Mononuclear cell (primary cell): ENCODE measurements around the gene PTX4. TPM values are rescaled to one million over a fixed set of nuclear protein-coding genes. Genes with fewer than 3 reads are reported as not detected.

Experiments
- H3K27me3 ChIP-seq: 2 replicates; pipeline ENCODE4 v1.6.0; 2011; ENCODE audit warnings: low read length, control low read depth; ENCODE audit not compliant: insufficient read depth
- H3K4me1 ChIP-seq: 2 replicates; pipeline ENCODE4 v1.5.1; 2011; ENCODE audit warnings: mild to moderate bottlenecking, low read length, control low read depth; ENCODE audit not compliant: insufficient read depth
- H3K4me3 ChIP-seq: 2 replicates; pipeline ENCODE4 v1.5.1; 2011; ENCODE audit warnings: mild to moderate bottlenecking, low read length, moderate library complexity
- H3K9me3 ChIP-seq: 2 replicates; pipeline ENCODE4 v1.5.1; 2011; ENCODE audit warnings: low read depth, mild to moderate bottlenecking, control low read depth, low read length
- total RNA-seq: library from RNA; depleted of rRNA; stranded (reverse); fragments of >200 nt; gene quantifications from one replicate; pipeline ENCODE4 v1.2.3, GENCODE V29; 2012

The PTX4 gene
- total RNA-seq, 1 donor: not detected

- Histone ChIP-seq H3K9me3 (no peaks in the 10 kb centered on the region), H3K4me3 (no peak overlapping the region), H3K4me1 (peaks cover 5% of the 10 kb centered on the region), H3K27me3 (no peaks in the 10 kb centered on the region)
These were observed 33.3 kb downstream of the PTX4 start for GRCh38 chr16:1455190-1456171.

GRCh38 chr16:1454561-1454960 lies 34.2 kb downstream of the PTX4 start:
- Histone ChIP-seq H3K4me3 (no peak overlapping the region), H3K27me3 (no peaks in the 10 kb centered on the region), H3K9me3 (no peaks in the 10 kb centered on the region), H3K4me1 (peaks cover 5% of the 10 kb centered on the region)

GRCh38 chr16:1453316-1453715 lies 35.4 kb downstream of the PTX4 start:
- Histone ChIP-seq H3K27me3 (no peaks in the 10 kb centered on the region), H3K4me1 (peaks cover under 1% of the 10 kb centered on the region), H3K9me3 (no peaks in the 10 kb centered on the region), H3K4me3 (no peak overlapping the region)

GRCh38 chr16:1452530-1452929 lies 36.2 kb downstream of the PTX4 start:
- Histone ChIP-seq H3K4me1 (no peaks in the 10 kb centered on the region), H3K4me3 (no peak overlapping the region), H3K9me3 (no peaks in the 10 kb centered on the region), H3K27me3 (no peaks in the 10 kb centered on the region)

GRCh38 chr16:1451702-1452392 lies 36.9 kb downstream of the PTX4 start:
- H3K4me1 ChIP-seq: no peaks in the 10 kb centered on the region
- no peaks in the 10 kb centered on the region for H3K27me3 ChIP-seq
- no peaks in the 10 kb centered on the region for H3K9me3 ChIP-seq
- no peak overlapping the region for H3K4me3 ChIP-seq

- no peaks in the 10 kb centered on the region for H3K4me1 ChIP-seq
- H3K4me3 ChIP-seq: no peak overlapping the region
- H3K27me3 ChIP-seq: no peaks in the 10 kb centered on the region
- H3K9me3 ChIP-seq: no peaks in the 10 kb centered on the region
These were observed 37.9 kb downstream of the PTX4 start for GRCh38 chr16:1450841-1451240.

- no peaks in the 10 kb centered on the region for H3K27me3 ChIP-seq
- no peak overlapping the region for H3K4me3 ChIP-seq
- no peaks in the 10 kb centered on the region for H3K4me1 ChIP-seq
- H3K9me3 ChIP-seq: no peaks in the 10 kb centered on the region
These were observed 38.5 kb downstream of the PTX4 start for GRCh38 chr16:1450218-1450617.

GRCh38 chr16:1449201-1449788 lies 39.4 kb downstream of the PTX4 start:
- Histone ChIP-seq H3K27me3 (no peaks in the 10 kb centered on the region), H3K4me3 (no peak overlapping the region), H3K4me1 (no peaks in the 10 kb centered on the region), H3K9me3 (no peaks in the 10 kb centered on the region)

GRCh38 chr16:1448536-1449116 lies 40.1 kb downstream of the PTX4 start:
- Histone ChIP-seq H3K4me1 (no peaks in the 10 kb centered on the region), H3K27me3 (no peaks in the 10 kb centered on the region), H3K9me3 (no peaks in the 10 kb centered on the region), H3K4me3 (no peak overlapping the region)

GRCh38 chr16:1447965-1448364 lies 40.8 kb downstream of the PTX4 start:
- Histone ChIP-seq H3K4me1 (no peaks in the 10 kb centered on the region), H3K9me3 (no peaks in the 10 kb centered on the region), H3K4me3 (no peak overlapping the region), H3K27me3 (no peaks in the 10 kb centered on the region)

- Histone ChIP-seq H3K4me1 (no peaks in the 10 kb centered on the region), H3K27me3 (no peaks in the 10 kb centered on the region), H3K4me3 (no peak overlapping the region), H3K9me3 (no peaks in the 10 kb centered on the region)
These were observed 42.3 kb downstream of the PTX4 start for GRCh38 chr16:1446296-1447080.

- Histone ChIP-seq H3K9me3 (no peaks in the 10 kb centered on the region), H3K27me3 (no peaks in the 10 kb centered on the region), H3K4me3 (no peak overlapping the region), H3K4me1 (no peaks in the 10 kb centered on the region)
These were observed 43.1 kb downstream of the PTX4 start for GRCh38 chr16:1445518-1446203.

- Histone ChIP-seq H3K27me3 (no peaks in the 10 kb centered on the region), H3K4me3 (no peak overlapping the region), H3K4me1 (no peaks in the 10 kb centered on the region), H3K9me3 (no peaks in the 10 kb centered on the region)
These were observed 43.8 kb downstream of the PTX4 start for GRCh38 chr16:1444730-1445517.
